AG09309 (cell line): ENCODE results near the gene WBP1.

Experiments
- DNase-seq: peaks from one replicate; pipeline ENCODE4 v3.0.0-alpha.2; 2010; ENCODE audit warnings: low read depth
- H3K4me3 ChIP-seq: 2 replicates; pipeline ENCODE4 v1.5.1; 2011; ENCODE audit warnings: mild to moderate bottlenecking, low read depth, low read length, moderate library complexity; ENCODE audit not compliant: control insufficient read depth
- TF ChIP-seq, protein P1 (sequence below): IDR thresholded peaks from 2 replicates; pipeline ENCODE4 v1.5.1; 2011; ENCODE audit warnings: mild to moderate bottlenecking, low read depth, low read length, inconsistent platforms; ENCODE audit not compliant: insufficient read depth, control insufficient read depth; ENCODE audit errors: missing control alignments

WBP1 gene

DNA sequence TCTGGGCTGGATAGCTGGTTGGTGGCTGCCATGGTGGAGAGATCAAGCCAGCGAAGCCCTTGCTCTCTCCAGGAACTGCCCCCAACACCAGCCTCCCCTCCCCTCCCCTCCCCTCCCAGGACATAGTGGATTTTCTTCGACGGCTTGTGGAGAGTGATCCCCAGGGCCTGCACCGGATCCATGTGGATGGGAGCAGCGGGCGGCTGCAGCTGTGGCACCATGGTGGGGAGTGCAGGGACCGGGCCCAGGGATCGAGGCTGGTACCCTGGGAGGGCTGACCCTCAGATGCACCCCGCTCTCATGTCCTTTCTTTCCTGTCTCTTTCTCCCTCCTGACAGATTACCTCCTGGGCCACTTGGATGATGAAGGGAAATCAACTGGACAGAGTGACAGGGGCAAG, 31.7 kb downstream of the WBP1 start:
- no peak for DNase-seq
- no peak overlapping the region for H3K4me3 ChIP-seq
- TF ChIP-seq, protein P1, sequence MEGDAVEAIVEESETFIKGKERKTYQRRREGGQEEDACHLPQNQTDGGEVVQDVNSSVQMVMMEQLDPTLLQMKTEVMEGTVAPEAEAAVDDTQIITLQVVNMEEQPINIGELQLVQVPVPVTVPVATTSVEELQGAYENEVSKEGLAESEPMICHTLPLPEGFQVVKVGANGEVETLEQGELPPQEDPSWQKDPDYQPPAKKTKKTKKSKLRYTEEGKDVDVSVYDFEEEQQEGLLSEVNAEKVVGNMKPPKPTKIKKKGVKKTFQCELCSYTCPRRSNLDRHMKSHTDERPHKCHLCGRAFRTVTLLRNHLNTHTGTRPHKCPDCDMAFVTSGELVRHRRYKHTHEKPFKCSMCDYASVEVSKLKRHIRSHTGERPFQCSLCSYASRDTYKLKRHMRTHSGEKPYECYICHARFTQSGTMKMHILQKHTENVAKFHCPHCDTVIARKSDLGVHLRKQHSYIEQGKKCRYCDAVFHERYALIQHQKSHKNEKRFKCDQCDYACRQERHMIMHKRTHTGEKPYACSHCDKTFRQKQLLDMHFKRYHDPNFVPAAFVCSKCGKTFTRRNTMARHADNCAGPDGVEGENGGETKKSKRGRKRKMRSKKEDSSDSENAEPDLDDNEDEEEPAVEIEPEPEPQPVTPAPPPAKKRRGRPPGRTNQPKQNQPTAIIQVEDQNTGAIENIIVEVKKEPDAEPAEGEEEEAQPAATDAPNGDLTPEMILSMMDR, result no peak

DNA sequence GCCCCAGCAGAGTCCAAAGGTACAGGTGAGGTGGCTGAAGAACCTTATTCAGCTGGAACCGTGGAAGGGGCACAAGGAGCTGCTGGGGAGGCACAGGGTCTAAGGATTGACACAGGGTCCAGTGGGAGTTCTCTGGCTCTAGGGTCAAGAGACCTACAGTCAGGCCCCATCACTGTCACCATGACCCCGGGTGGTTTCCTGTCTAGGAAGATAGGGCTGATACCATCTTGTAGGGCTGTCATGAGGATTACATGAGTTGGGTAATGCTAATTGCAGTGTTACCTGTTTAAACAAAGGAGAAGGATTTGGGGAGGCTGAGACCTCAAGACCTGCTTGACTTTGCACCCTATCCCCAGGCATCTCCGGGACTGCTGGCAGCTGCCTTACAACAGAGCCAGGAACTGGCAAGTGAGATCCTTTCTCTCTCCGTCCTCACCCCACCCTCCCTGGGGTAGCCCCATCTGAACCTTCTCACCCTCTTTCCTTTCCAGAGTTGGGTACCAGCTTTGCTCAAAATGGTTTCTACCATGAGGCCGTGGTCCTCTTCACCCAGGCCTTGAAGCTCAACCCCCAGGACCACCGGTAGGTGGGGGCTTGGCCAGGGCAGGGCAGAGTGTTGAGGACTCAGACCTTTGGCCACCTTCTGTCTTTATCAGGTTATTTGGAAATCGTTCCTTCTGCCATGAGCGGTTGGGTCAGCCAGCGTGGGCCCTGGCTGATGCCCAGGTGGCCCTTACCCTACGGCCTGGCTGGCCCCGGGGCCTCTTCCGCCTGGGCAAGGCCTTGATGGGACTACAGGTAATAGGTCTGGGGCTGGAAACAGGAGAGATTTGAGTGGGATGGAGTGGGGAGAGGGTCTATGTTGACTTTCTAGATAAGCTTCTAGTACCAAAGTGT, 33.7 kb downstream of the WBP1 start:
- TF ChIP-seq, protein P1, result no peak
- DNase-seq, result no peak
- H3K4me3 ChIP-seq, result no peak overlapping the region

DNA sequence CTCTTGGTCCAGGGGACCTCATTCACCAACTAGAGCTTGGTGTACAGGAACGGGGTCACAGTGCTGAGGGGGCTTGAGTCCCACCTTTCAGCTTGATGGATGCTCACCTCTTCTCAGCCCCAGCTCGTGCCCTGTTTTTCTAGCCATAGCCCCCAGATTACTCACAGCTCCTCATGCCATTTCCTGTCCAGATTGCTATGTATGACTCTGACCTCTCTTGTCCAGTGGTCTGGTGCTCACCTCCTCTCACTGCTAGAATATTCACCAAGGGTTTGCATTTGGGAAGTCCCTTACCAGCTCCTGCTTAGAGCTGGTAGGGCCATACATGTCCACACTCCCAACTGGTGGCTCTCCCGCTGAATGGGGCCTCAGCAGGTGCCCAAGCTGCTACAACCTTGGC, 35.3 kb downstream of the WBP1 start:
- no peak for DNase-seq
- no peak overlapping the region for H3K4me3 ChIP-seq
- TF ChIP-seq, protein P1, result no peak

DNA sequence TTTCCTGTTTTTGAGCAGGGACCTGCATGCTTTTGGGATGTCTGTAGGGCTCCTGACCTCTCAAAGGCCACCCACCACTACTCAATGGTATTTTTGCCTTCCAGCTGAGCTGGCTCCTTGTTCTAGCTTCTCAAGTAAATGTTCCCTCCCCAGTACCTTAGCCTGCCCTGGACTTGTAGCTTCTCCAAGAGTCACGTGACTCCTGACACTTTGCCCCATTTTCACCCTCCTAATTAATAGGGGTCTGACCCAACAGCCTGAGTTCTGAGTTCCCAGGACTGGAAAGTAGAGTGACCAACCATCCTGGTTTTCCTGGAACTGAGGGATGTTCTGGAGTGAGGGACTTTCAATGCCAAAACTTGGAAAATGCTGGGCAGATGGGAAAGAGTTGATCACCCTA, 37.2 kb downstream of the WBP1 start:
- DNase-seq, result no peak
- no peak overlapping the region for H3K4me3 ChIP-seq
- TF ChIP-seq, protein P1, result no peak

DNA sequence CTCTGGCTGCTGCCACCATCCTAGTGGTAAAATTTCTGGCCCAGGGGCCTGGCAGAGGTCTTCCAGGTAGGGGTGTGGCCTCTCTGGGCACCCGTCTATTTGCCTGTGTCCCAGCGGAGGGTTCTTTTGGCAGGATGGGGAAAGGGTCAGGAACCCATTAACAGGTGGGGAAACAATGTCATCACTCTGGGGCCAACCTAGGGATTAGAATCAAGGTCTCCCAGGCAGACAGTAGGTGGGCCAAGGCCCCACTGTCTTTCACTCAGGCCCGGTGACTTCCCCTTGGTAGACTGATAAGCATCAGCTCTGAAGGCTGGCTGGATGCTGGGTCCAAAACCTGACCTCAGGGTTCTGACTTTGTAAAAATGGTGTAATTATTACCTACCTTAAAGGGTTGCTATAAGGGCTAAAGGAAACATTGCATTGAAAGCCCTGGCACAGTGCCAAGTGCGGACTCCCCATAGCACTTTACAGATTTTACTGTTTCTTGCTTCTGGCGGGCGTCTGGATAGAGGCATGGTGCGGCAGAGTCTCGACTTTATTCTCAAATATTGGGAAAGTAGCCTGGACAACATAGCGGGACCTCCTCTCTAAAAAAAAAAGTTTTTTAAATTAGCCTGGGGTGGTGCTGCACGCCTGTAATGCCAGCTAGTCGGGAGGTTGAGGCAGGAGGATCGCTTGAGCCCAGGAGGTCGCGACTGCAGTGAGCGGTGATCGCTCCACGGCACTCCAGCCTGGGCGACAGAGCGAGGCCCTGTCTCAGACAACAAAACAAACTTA, 38.9 kb downstream of the WBP1 start:
- TF ChIP-seq, protein P1, result no peak
- no peak for DNase-seq
- H3K4me3 ChIP-seq, result no peak overlapping the region

DNA sequence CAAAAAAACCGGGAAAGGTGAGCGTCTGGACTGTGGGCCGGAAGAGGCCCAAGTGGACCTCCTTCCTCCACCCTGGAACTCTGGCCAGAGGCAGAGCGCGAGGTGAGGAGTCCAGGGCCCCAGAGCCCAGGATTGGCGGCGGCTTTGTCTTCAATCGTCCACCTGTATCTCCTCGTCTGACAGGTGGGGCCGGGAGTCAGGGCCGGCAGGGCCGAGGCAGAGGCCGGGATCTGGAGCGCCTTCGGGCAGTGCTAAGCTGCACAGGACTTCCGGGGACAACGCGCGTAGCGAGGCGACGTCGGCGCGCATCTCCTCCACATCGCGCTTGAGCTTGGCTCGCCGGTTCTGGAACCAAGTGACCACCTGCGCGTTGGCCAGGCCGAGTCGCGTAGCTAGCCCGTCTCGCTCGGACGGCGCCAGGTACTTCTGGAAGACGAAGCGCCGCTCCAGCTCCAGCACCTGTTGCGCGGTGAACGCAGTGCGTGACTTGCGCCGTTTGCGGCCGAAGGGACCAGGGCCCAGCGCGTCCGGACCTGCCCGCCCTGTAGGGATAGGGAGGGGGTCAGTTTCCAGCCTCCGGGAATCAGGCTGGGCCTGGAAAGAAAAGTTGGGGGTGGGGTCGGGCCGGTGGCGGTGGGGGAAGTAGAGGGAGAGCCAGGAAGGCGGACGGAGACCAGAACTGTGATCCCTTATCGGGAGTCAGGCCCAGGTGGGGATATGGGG, 39.7 kb downstream of the WBP1 start:
- H3K4me3 ChIP-seq, result peak overlapping the region; percentile 47
- TF ChIP-seq, protein P1, result no peak
- no peak for DNase-seq
